ENCODE results near the gene MCU. TPM values are rescaled to one million over a fixed set of nuclear protein-coding genes. Genes with fewer than 3 reads are reported as not detected.
A peak's percentile ranks its signal among the peaks of the same experiment; 100 is the strongest.

The MCU gene
- total and polyA plus RNA-seq, 2 donors (not counting 1 experiment from before 2014, with no cell fraction given) = 40.5 to 77.1 TPM

- Histone ChIP-seq H3K4me2 (ENCODE audit: extremely low read depth, insufficient read depth, low read length) (no peak overlapping the region), H3K79me2 (ENCODE audit: control insufficient read depth, insufficient read depth, low read length) (peaks cover 4% of the 10 kb centered on the region), H3K4me1 (ENCODE audit: control insufficient read depth, extremely low read depth, insufficient read depth, low read length) (no peaks in the 10 kb centered on the region), H3K9ac (ENCODE audit: insufficient read depth, low read length) (no peak overlapping the region), H3K27me3 (ENCODE audit: control insufficient read depth, insufficient read depth, low read length) (no peaks in the 10 kb centered on the region), H3K36me3 (ENCODE audit: control insufficient read depth, insufficient read depth, low read length) (no peaks in the 10 kb centered on the region), H3K27ac (ENCODE audit: insufficient read depth, low read length) (no peak overlapping the region), H3K4me3 (replicated peaks in 1 of 4; ENCODE audit: control extremely low read depth in 1 of 4, insufficient read depth in 1 of 4, low read depth in 3 of 4, low read length in 4 of 4) (no peak overlapping the region), H4K20me1 (ENCODE audit: control insufficient read depth, extremely low read depth, insufficient read depth, low read length) (no peaks in the 10 kb centered on the region), H3K9me3 (ENCODE audit: control insufficient read depth, insufficient read depth, low read depth, low read length) (no peaks in the 10 kb centered on the region), H2AFZ (ENCODE audit: low read length) (no peak overlapping the region)
- DNase-seq (ENCODE audit: low read depth in 2 of 2) = peak; percentile 37 to 41
- TF ChIP-seq CTCF (conservative IDR thresholded peaks at IDR 0.05 in 1 of 2, IDR thresholded peaks at IDR 0.05 in 1 of 2; ENCODE audit: low read depth in 1 of 2, low read length in 2 of 2) = no peak
- no peak for TF ChIP-seq EZH2 (IDR thresholded peaks at IDR 0.05; ENCODE audit: low read length, missing control alignments)
These were observed 102.3 kb downstream of the MCU start for GRCh38 chr10:72794260-72794659.

- H3K4me3 ChIP-seq (replicated peaks in 1 of 4; ENCODE audit: control extremely low read depth in 1 of 4, insufficient read depth in 1 of 4, low read depth in 3 of 4, low read length in 4 of 4) = no peak overlapping the region
- no peaks in the 10 kb centered on the region for H3K27me3 ChIP-seq (ENCODE audit: control insufficient read depth, insufficient read depth, low read length)
- DNase-seq (ENCODE audit: low read depth in 2 of 2) = peak; percentile 31 to 52
- TF ChIP-seq CTCF (conservative IDR thresholded peaks at IDR 0.05 in 1 of 2, IDR thresholded peaks at IDR 0.05 in 1 of 2; ENCODE audit: low read depth in 1 of 2, low read length in 2 of 2) = no peak
- no peak for TF ChIP-seq EZH2 (IDR thresholded peaks at IDR 0.05; ENCODE audit: low read length, missing control alignments)
- peaks cover 3% of the 10 kb centered on the region for H3K4me1 ChIP-seq (ENCODE audit: control insufficient read depth, extremely low read depth, insufficient read depth, low read length)
- no peaks in the 10 kb centered on the region for H3K9me3 ChIP-seq (ENCODE audit: control insufficient read depth, insufficient read depth, low read depth, low read length)
- peaks cover 4% of the 10 kb centered on the region for H3K79me2 ChIP-seq (ENCODE audit: control insufficient read depth, insufficient read depth, low read length)
- no peak overlapping the region for H3K4me2 ChIP-seq (ENCODE audit: extremely low read depth, insufficient read depth, low read length)
- H4K20me1 ChIP-seq (ENCODE audit: control insufficient read depth, extremely low read depth, insufficient read depth, low read length) = no peaks in the 10 kb centered on the region
- H3K36me3 ChIP-seq (ENCODE audit: control insufficient read depth, insufficient read depth, low read length) = no peaks in the 10 kb centered on the region
- no peak overlapping the region for H3K27ac ChIP-seq (ENCODE audit: insufficient read depth, low read length)
- H2AFZ ChIP-seq (ENCODE audit: low read length) = no peak overlapping the region
- H3K9ac ChIP-seq (ENCODE audit: insufficient read depth, low read length) = no peak overlapping the region
These were observed 104.1 kb downstream of the MCU start for GRCh38 chr10:72796042-72796441.

- H3K36me3 ChIP-seq (ENCODE audit: control insufficient read depth, insufficient read depth, low read length) = no peaks in the 10 kb centered on the region
- no peak overlapping the region for H3K9ac ChIP-seq (ENCODE audit: insufficient read depth, low read length)
- H3K4me3 ChIP-seq (replicated peaks in 1 of 4; ENCODE audit: control extremely low read depth in 1 of 4, insufficient read depth in 1 of 4, low read depth in 3 of 4, low read length in 4 of 4) = no peak overlapping the region
- H3K27me3 ChIP-seq (ENCODE audit: control insufficient read depth, insufficient read depth, low read length) = no peaks in the 10 kb centered on the region
- H3K4me1 ChIP-seq (ENCODE audit: control insufficient read depth, extremely low read depth, insufficient read depth, low read length) = peaks cover 3% of the 10 kb centered on the region
- H4K20me1 ChIP-seq (ENCODE audit: control insufficient read depth, extremely low read depth, insufficient read depth, low read length) = no peaks in the 10 kb centered on the region
- H3K9me3 ChIP-seq (ENCODE audit: control insufficient read depth, insufficient read depth, low read depth, low read length) = no peaks in the 10 kb centered on the region
- H2AFZ ChIP-seq (ENCODE audit: low read length) = no peak overlapping the region
- peaks cover 4% of the 10 kb centered on the region for H3K79me2 ChIP-seq (ENCODE audit: control insufficient read depth, insufficient read depth, low read length)
- no peak overlapping the region for H3K27ac ChIP-seq (ENCODE audit: insufficient read depth, low read length)
- DNase-seq (ENCODE audit: low read depth in 2 of 2) = no peak
- no peak overlapping the region for H3K4me2 ChIP-seq (ENCODE audit: extremely low read depth, insufficient read depth, low read length)
- TF ChIP-seq CTCF (conservative IDR thresholded peaks at IDR 0.05 in 1 of 2, IDR thresholded peaks at IDR 0.05 in 1 of 2; ENCODE audit: low read depth in 1 of 2, low read length in 2 of 2) (no peak), EZH2 (IDR thresholded peaks at IDR 0.05; ENCODE audit: low read length, missing control alignments) (no peak)
These were observed 104.6 kb downstream of the MCU start for GRCh38 chr10:72796538-72796937.

Data from fibroblast of lung (primary cell).